ENCODE results near the gene MRPL40. TPM values are rescaled to one million over a fixed set of nuclear protein-coding genes. Genes with fewer than 3 reads are reported as not detected.

The MRPL40 gene
- total and polyA plus RNA-seq, 2 donors (not counting 3 experiments of a cell fraction or from before 2014, with no cell fraction given), result 17.5 to 27.4 TPM

DNA sequence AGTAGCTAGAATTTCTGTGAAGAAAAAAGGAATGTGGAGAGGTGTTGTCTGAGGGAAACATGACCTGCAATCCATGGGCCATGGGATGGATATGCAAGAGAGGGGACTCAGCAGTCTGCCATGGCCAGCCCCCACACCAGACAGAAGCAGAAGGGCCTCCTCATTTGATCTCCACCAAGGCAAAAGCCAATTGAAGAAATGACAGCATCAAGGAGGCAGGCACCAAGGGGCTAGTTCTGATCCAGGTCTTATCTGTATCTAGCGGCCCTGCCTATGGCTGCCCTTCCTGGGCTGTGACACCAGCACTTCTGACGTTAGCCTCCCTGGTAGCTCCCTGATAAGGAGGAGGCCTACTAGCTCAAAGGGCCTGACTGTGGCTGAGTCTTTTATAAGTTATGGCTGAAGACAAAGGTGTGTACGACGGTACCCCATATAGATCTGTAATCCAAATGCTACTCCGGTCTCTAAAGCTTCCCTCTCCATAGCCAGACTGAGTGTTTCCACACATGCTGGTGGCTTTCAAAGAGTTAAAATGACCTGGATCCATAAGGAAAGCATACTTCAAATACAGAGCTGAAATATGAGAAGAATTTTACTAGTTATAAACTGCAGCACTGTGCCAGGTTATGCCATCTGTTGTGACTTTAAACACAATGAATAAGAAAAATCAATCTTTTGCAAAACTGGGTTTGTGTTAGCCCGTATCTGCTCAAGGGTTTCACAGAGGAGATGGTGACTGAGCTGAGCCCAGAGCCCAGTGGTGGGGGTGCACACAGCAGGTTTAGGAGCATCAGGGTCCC, 35.2 kb upstream of the MRPL40 start:
- intact Hi-C loops (cut with micrococcal nuclease), result no loop called here
- dilution Hi-C loops (cut with MboI; ENCODE audit: extremely low pct_ligation_motif_present, low sequenced_read_pairs), result no loop called here
- no peaks in the 10 kb centered on the region for H4K20me1 ChIP-seq (replicated peaks; ENCODE audit: control insufficient read depth, extremely low read depth, insufficient read depth, low read length)
- H3K4me1 ChIP-seq (ENCODE audit: control insufficient read depth, extremely low read depth, insufficient read depth, low read length), result no peaks in the 10 kb centered on the region
- H3K36me3 ChIP-seq (ENCODE audit: control insufficient read depth in 2 of 2, extremely low read depth in 1 of 2, insufficient read depth in 2 of 2, low read length in 2 of 2), result peaks cover 14 to 27% of the 10 kb centered on the region in 2 experiments
- no peak overlapping the region for H3K27ac ChIP-seq (ENCODE audit: insufficient read depth, low read depth, low read length)
- H3K9me1 ChIP-seq (replicated peaks; ENCODE audit: control insufficient read depth, extremely low read depth, insufficient read depth, low read length), result no peaks in the 10 kb centered on the region
- BruUV-seq (replicated peaks), result no TSS peak
- POLR2A ChIA-PET, result no interaction called here
- DNase-seq (ENCODE audit: low read depth, low spot score) (no peak), FAIRE-seq (no peak)
- H3K9ac ChIP-seq (replicated peaks; ENCODE audit: extremely low read depth, insufficient read depth, low read length), result no peak overlapping the region
- no peaks in the 10 kb centered on the region for H3K27me3 ChIP-seq (ENCODE audit: control insufficient read depth in 2 of 2, insufficient read depth in 2 of 2, low read length in 2 of 2)
- CTCF ChIA-PET, result interaction anchor here (1.0 kb wide), 1 partner anchor 217 kb away, joined by 3 read pairs; no protein-coding TSS in a partner anchor
- no peaks in the 10 kb centered on the region for H3K9me3 ChIP-seq (replicated peaks; ENCODE audit: control insufficient read depth, insufficient read depth, low read length)
- H3K4me3 ChIP-seq (replicated peaks in 1 of 3; ENCODE audit: insufficient read depth in 1 of 3, low read depth in 1 of 3, low read length in 3 of 3), result no peak overlapping the region
- no peak overlapping the region for H2AFZ ChIP-seq (ENCODE audit: low read depth, low read length)
- no peak for TF ChIP-seq GATA2 (IDR thresholded peaks at IDR 0.05; ENCODE audit: insufficient read depth, insufficient read length, low read depth, low read length)
- TF ChIP-seq FOS (IDR thresholded peaks at IDR 0.05; ENCODE audit: borderline replicate concordance, insufficient read depth, low read length), result no peak
- no peaks in the 10 kb centered on the region for H3K79me2 ChIP-seq (ENCODE audit: control insufficient read depth, insufficient read depth, low read length)
- no peak overlapping the region for H3K4me2 ChIP-seq (ENCODE audit: insufficient read depth, low read length)

DNA sequence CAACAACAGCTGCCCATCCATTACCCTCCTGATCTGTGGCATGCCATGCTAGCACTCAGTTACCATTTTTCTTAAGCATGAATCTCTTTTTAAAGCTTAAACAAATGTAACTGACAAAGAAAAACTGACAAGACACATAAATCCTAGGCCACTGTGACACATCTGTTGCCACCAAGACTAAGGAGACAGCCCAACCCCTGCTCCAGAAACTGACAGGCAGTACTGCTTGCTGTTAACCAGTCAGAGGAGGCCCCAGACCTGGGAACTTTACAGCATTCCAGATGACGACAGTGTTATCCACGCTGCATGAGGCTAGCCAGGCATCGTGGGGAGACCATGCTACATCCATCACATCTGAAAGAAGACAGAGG, 34.6 kb upstream of the MRPL40 start:
- no peak overlapping the region for H3K27ac ChIP-seq (ENCODE audit: insufficient read depth, low read depth, low read length)
- H4K20me1 ChIP-seq (replicated peaks; ENCODE audit: control insufficient read depth, extremely low read depth, insufficient read depth, low read length), result no peaks in the 10 kb centered on the region
- peaks cover 13 to 24% of the 10 kb centered on the region in 2 experiments for H3K36me3 ChIP-seq (ENCODE audit: control insufficient read depth in 2 of 2, extremely low read depth in 1 of 2, insufficient read depth in 2 of 2, low read length in 2 of 2)
- H3K27me3 ChIP-seq (ENCODE audit: control insufficient read depth in 2 of 2, insufficient read depth in 2 of 2, low read length in 2 of 2), result no peaks in the 10 kb centered on the region
- H2AFZ ChIP-seq (ENCODE audit: low read depth, low read length), result no peak overlapping the region
- CTCF ChIA-PET, result interaction anchor here (1.0 kb wide), 1 partner anchor 218 kb away, joined by 3 read pairs; no protein-coding TSS in a partner anchor
- no peak overlapping the region for H3K9ac ChIP-seq (replicated peaks; ENCODE audit: extremely low read depth, insufficient read depth, low read length)
- intact Hi-C loops (cut with micrococcal nuclease) (no loop called here), dilution Hi-C loops (cut with MboI; ENCODE audit: extremely low pct_ligation_motif_present, low sequenced_read_pairs) (no loop called here)
- no peak for FAIRE-seq
- H3K4me2 ChIP-seq (ENCODE audit: insufficient read depth, low read length), result no peak overlapping the region
- no TSS peak for BruUV-seq (replicated peaks)
- no peak for TF ChIP-seq POLR2A (IDR thresholded peaks at IDR 0.05; ENCODE audit: low read depth, low read length)
- no peak for TF ChIP-seq FOS (IDR thresholded peaks at IDR 0.05; ENCODE audit: borderline replicate concordance, insufficient read depth, low read length)
- TF ChIP-seq, protein P1, sequence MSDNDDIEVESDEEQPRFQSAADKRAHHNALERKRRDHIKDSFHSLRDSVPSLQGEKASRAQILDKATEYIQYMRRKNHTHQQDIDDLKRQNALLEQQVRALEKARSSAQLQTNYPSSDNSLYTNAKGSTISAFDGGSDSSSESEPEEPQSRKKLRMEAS (IDR thresholded peaks at IDR 0.05; ENCODE audit: insufficient read depth, insufficient read length), result no peak
- no peak for TF ChIP-seq GATA2 (IDR thresholded peaks at IDR 0.05; ENCODE audit: insufficient read depth, insufficient read length, low read depth, low read length)
- no peak for TF ChIP-seq MYC (IDR thresholded peaks at IDR 0.05; ENCODE audit: low read depth, low read length)
- no peak for TF ChIP-seq EZH2 (IDR thresholded peaks at IDR 0.05; ENCODE audit: borderline replicate concordance, low read depth, low read length, severe bottlenecking)
- TF ChIP-seq, protein P2, sequence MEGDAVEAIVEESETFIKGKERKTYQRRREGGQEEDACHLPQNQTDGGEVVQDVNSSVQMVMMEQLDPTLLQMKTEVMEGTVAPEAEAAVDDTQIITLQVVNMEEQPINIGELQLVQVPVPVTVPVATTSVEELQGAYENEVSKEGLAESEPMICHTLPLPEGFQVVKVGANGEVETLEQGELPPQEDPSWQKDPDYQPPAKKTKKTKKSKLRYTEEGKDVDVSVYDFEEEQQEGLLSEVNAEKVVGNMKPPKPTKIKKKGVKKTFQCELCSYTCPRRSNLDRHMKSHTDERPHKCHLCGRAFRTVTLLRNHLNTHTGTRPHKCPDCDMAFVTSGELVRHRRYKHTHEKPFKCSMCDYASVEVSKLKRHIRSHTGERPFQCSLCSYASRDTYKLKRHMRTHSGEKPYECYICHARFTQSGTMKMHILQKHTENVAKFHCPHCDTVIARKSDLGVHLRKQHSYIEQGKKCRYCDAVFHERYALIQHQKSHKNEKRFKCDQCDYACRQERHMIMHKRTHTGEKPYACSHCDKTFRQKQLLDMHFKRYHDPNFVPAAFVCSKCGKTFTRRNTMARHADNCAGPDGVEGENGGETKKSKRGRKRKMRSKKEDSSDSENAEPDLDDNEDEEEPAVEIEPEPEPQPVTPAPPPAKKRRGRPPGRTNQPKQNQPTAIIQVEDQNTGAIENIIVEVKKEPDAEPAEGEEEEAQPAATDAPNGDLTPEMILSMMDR (IDR thresholded peaks at IDR 0.05; ENCODE audit: extremely low read depth in 1 of 2, insufficient read depth in 1 of 2, low read depth in 1 of 2, low read length in 2 of 2), result no peak
- TF ChIP-seq POLR2AphosphoS5 (IDR thresholded peaks at IDR 0.05; ENCODE audit: insufficient read depth, low read depth, low read length), result no peak
- no peaks in the 10 kb centered on the region for H3K9me1 ChIP-seq (replicated peaks; ENCODE audit: control insufficient read depth, extremely low read depth, insufficient read depth, low read length)
- no peaks in the 10 kb centered on the region for H3K9me3 ChIP-seq (replicated peaks; ENCODE audit: control insufficient read depth, insufficient read depth, low read length)
- no peak for DNase-seq (ENCODE audit: low read depth, low spot score)
- H3K79me2 ChIP-seq (ENCODE audit: control insufficient read depth, insufficient read depth, low read length), result no peaks in the 10 kb centered on the region
- POLR2A ChIA-PET, result no interaction called here
- no peaks in the 10 kb centered on the region for H3K4me1 ChIP-seq (ENCODE audit: control insufficient read depth, extremely low read depth, insufficient read depth, low read length)
- no peak overlapping the region for H3K4me3 ChIP-seq (replicated peaks in 1 of 3; ENCODE audit: insufficient read depth in 1 of 3, low read depth in 1 of 3, low read length in 3 of 3)

Data from endothelial cell of umbilical vein (primary cell).